LNCAP (cell line): ENCODE results near the gene FBXO33.

Experiments used
- TF ChIP-seq, protein P1 (sequence below): fragments of 450-650 bp; IDR thresholded peaks from 2 replicates; pipeline ENCODE4 v1.5.1; 2017; ENCODE audit warnings: mild to moderate bottlenecking

The FBXO33 gene

DNA sequence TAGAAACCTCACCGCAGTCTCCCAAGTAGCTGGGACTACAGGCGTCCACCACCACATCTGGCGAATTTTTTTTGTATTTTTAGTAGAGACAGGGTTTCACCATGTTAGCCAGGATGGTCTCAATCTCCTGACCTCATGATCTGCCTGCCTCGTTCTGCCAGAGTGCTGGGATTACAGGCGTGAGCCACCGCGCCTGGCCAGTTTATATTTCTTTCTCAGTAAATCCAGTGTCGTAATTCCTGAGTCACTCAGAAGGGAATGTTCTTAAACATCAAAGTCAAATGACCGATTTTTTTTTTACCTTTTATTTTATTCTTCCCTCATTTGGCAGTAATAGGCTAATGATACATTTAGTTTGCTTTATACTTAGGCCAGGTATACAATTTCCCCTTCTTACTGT, 80.5 kb downstream of the FBXO33 start:
- TF ChIP-seq, protein P1, sequence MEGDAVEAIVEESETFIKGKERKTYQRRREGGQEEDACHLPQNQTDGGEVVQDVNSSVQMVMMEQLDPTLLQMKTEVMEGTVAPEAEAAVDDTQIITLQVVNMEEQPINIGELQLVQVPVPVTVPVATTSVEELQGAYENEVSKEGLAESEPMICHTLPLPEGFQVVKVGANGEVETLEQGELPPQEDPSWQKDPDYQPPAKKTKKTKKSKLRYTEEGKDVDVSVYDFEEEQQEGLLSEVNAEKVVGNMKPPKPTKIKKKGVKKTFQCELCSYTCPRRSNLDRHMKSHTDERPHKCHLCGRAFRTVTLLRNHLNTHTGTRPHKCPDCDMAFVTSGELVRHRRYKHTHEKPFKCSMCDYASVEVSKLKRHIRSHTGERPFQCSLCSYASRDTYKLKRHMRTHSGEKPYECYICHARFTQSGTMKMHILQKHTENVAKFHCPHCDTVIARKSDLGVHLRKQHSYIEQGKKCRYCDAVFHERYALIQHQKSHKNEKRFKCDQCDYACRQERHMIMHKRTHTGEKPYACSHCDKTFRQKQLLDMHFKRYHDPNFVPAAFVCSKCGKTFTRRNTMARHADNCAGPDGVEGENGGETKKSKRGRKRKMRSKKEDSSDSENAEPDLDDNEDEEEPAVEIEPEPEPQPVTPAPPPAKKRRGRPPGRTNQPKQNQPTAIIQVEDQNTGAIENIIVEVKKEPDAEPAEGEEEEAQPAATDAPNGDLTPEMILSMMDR: no peak

DNA sequence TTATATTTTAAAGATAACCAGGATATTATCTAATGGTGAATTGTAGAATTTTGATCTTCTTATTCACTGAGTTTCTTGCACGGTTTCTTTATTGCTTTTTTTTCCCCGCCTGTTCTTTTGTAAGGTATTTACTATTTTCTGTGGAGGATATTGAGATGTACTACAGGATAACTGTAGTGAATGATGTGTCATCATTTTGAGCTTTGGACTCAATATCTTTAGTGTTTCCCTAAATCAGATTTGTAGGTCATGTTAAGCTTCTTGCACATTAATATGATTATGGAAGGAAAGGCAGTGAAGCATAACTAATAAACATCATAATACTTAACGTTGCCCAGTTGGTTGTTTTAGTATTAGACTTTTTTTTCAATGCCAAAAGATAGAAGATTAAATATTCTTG, 81.4 kb downstream of the FBXO33 start:
- TF ChIP-seq, protein P1: no peak
